Activated gamma-delta T cell treated with Interleukin-2 at 50 U/mL for 16 hours (primary cell): Measurements from ENCODE around the gene TEKT5.
"Not testable (repeated sequence)": the region's sequence is repeated elsewhere in the genome, so short reads cannot be mapped to it uniquely, and the experiment has no call there.

Experiments
- DNase-seq: peaks from one replicate; pipeline ENCODE4 v3.0.0-alpha.2; 2020

TEKT5 gene

DNA sequence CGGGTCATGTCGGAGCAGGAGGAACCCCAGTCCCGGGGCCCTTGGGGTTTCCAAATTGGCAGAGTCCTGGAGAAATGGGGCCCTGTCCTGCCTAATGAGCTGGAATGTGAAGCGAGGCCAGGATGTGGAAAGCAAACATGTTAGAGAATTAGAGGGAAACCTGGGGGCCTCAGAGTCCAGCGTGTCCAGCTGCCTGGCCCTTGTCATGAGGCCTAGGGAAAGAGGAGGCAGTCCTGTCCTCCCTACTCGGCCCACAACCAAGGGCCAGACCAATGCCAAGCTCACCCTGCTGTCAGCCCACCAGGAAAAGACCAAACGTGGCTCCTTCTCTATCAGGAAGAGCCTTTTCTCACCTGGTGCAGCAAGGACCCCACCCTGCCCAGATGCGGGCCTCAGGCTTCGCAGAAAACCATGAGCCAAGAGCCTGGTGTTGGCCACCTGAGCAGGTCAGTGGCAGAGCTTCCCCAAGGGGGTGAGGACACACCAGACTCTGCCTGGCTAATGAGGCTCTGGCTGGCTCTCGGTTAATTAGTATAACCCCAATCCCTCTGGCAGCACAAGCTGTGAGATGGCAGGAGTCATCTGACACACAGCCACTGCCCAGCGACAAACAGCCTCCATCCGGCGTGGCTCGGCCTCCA lies 10.1 kb downstream of the TEKT5 start:
- DNase-seq = no peak

DNA sequence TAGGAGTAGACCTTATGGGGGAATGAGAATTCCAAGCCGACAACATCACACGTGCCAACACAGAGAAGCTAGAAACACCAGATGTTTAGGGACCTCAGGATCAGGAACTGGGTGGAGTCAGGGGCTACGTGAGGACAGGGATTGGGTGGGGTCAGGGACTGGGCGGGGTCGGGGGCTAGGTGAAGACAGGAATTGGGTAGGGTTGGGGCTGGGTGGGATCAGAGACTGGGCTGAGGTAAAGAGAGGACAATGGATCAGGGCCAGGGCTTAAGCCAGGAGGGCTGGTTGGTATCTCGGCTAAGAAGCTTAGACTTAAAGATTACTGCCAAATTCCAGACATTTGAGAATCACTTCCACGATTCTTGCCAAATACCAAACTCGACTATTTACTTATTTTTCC lies 11.6 kb downstream of the TEKT5 start:
- DNase-seq = no peak

DNA sequence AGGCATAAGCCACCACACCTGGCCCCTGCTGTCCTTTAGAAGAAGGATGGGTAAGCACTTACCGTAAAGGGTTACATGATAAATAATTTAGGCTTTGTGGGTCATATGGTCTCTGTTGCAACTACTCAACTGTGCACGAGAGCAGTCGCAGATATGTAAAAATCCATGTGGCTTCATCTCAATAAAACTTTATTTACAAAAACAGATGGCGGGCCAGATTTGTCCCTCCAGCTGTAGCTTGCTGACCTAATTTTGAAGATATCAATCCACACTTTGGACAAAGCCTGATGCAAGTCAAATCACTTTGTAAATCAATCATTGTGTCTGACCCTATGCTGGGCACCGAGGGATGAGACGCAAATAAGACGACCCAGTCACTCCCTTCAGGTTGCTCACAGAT lies 12.1 kb downstream of the TEKT5 start:
- no peak for DNase-seq

DNA sequence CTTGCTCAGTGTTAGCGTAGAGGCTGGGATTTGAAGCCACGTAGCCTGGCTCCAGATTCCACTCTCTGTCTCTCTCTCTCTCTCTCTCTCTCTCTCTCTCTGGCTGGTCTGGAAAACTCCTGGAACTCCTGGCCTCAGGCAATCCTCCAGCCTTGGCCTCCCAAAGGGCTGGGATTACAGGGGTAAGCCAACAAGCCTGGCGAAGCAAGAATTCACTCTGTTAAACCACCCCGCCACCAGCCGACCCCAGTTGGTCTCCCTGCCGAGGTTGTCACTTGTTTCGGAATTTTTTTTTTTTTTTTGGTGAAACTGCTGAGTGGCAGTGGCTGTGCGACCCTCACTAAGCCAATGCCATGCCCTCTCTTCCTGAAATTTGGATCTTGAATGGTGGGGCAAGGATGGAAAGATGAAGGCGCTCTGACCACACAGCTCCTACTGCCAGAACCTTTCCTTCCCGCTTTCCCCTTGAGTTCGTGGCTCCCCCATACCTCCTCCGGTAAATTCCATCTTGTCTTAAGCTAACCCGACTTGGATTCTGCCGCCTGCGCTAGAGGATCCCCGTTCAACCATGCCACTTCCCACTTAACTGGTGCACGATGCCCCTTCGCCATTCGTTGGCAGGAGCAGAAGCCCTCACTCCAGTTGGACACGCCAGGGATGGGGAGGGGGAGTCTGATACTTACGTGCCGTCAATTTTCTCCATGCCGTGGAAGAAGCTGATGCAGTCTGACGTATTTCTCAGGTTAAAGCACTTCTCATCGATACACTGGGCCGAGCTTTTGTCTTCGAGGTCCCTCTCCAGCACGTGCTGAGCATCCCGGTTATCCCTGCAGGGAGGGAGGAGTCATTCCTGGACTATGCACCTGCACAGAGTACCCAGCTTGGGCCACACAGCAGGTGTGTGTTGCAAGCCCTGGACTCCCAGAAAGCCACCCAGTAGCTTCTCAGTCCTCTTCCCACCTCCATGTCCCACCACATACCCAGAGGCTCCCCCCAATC lies 13.1 kb downstream of the TEKT5 start:
- DNase-seq = no peak

DNA sequence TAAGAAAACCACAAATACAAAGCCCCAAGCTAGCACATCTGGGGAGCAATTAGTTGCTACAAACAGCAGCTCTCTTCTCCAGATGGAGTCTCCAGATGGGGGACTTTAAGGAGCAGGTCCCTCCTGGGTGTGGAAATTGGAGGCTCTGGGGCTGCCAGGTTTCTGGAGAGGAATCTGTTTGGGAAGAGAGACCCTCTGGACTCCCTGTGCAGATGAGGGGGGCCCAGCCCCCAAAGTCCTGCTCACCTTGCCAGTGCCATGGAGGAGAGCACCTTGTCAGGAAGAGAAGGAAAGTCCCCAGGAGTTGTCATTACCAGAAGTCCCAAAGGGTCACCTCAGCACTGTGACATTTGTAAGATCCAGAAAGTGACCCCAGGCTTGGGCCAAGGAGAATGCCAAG lies 14.8 kb downstream of the TEKT5 start:
- no peak for DNase-seq

DNA sequence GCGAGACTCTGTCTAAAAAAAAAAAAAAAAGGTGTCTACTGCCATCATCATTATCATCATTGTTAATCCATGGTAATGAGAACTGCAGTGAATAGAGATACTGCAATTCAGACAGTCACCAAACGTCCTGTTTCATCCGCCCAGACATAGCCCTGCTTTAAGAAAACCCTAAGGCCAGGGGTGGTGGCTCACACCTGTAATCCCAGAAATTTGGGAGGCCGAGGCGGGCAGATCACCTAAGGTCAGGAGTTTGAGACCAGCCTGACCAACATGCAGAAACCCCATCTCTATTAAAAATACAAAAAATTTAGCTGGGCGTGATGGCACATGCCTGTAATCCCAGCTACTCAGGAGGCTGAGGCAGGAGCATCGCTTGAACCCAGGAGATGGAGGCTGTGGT lies 15.3 kb downstream of the TEKT5 start:
- DNase-seq = not testable (repeated sequence)

DNA sequence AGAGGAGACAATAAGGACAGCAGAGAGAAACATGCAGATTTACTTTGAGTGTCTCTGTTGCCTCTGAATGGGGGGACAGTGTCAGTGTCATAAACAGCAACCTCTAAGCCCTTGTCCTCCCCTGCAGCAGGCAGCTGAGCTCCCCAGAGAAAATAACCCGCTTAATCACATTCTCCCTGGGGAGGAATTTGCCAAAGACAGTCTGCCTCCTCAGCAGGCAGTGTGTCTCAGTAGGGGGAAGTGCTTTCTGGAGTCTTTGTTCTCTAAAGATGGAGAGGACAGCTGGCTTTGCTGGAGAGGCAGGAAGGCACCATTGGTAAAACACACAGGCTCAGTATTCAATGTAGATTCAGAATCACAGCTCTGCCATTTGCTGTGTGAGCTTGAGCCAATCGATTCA lies 16.1 kb downstream of the TEKT5 start:
- DNase-seq = no peak

DNA sequence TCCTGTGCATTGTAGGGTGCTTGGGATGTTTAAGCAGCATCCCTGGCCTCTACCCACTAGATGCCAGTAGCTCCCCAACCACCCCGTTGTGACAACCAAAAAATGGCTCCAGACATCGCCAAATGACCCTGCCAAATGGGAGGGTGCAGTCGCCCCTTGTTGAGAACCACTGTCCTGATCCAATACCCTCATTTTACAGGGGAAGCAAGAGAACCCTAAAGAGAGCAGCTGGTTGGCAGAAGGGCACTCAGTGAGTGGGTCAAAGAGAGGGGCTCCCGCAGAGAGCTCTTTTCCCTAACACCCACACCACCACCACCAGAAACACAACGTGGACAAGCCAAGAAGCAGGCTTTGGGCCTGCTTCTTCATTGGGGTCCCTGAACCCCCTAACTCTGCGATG lies 18.4 kb downstream of the TEKT5 start:
- no peak for DNase-seq

DNA sequence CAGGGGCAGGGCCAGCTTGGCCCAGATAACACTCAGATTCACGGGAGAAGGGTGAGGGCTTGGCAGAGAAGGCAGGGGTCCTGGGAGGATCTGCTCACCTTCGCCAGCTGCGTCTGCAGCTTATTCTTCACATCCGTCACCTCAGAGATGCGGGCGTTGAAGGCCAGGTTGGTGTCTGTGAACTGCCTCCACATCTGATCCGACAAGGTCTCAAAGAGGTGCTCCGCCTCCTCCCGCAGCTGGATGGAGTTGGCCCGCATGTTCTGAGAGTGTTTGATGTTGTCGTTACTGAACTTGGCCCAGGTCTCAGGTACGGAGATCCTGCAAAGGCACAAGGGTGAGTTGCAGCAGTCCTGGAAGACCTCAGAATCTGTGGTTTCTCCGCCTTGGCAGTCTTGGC lies 18.9 kb downstream of the TEKT5 start:
- no peak for DNase-seq

DNA sequence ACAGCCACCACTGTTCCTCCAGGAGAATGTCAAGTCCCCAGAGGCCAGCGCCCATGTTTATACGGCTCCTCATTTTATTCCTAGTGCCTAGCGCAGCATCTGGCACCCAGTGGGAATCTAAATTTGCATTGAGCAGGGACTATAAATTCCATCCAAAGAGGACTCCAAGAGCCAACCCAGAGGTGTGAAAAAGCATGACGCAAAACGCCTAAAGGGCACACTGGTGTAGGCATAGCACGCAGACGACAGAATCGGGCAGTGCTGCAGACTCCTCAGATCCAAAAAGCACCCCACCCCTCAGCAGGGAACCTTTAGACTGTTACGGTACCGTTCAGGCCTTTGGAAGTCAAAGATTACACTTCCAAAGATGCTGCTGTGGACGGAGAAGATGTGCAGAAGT lies 19.5 kb downstream of the TEKT5 start:
- DNase-seq = no peak

DNA sequence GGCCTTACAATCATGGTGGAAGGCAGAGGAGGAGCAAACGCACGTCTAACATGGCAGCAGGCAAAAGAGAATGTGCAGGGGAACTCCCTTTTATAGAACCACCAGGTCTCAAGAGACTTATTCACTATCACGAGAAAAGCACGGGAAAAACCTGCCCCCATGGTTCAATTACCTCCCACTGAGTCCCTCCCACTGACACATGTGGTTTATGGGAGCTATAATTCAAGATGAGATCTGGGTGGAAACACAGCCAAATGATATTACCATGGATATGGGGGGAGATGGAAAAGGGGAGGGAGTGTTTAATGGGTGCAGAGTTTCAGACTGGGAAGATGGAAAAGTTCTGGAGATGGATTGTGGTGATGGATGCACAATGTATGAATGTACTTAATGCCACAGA lies 23.0 kb downstream of the TEKT5 start:
- DNase-seq = no peak

DNA sequence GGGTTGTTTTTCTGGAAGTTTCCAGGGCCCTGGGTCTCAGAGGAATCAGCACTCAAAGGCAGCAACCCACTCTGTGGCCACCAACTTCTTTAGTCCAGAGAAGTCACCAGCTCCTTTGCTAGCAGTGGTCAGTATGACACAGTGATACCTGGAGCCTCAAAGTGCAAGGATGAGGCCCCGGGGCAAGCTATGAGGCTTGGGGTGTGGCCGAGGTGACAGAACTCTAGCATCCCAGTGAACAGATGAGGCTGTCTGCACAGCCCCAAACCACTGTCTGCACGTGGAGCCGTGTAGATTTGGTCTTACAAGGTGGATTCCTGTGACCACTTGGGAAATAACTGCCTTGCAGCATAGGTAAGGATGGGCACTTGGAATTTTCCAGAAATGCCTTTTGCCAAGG lies 24.9 kb downstream of the TEKT5 start:
- DNase-seq = no peak

DNA sequence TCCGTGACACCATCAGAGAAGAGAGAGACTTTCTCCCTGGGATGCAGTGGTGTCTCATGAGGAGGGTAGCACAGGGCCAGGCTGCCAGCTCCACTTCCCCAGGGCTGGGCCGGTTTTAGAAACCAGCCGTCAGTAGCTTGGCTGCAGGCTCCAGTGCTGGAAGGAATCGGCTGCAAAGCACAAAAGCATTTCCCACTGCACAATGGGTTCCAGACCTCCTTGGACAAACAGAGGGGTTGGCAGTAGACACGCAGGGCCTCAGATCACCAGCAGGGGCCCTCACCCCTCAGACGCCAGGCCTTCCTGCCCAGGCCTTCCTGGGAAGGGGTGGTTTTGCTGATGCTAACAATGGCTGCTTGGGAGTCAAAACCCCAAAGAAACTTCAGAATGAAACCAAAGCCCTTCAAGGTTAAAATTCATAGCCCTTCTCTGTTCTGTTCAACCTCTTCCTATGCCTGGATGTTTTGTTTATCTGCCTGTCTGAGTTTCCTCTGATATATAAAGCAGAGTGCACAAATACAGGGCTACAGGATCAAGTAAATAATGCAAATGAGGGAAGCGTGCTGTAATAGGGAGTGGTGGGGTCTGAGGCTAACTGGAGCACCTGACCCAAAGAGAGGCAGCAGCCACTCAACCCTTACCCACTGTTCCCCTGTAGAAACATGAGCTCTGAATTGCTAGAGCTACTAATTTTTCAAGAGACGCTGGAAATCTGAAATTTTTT lies 26.2 kb downstream of the TEKT5 start:
- DNase-seq = no peak

DNA sequence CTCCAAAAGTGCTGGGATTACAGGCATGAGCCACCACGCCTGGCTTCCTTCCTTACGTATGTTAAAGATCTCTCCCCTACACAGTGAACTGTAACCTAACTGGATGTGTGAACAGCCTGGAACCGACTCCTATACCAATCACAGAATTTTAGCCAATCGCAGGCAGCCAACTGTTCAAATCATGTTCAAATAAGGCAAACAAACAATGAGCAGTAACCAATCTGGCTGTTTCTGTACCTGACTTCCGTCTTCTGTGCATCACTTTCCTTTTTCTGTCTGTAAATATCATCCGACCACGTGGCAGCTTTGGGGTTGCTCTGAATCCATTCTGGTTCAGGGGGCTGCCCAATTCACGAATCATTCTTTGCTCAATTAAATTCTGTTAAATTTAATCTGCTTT lies 27.5 kb downstream of the TEKT5 start:
- no peak for DNase-seq

DNA sequence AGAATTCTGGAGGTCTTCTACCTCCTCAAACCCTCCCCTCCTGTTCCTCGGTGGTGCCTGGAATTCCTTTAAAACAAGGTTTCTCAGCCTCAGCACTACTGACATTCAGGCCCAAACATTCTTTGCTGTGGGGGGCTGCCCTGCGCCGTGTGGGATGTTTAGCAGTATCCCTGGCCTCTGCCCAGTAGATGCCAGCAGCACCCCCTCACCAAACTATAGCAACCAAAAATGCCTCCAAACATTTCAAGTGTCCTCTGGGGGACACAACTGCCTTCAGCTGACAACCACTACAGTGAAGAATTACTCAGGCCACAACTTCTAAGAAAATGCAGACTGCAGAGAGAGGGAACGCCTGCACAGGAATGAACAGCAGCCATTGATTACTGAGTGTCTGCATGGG lies 28.4 kb downstream of the TEKT5 start:
- no peak for DNase-seq

DNA sequence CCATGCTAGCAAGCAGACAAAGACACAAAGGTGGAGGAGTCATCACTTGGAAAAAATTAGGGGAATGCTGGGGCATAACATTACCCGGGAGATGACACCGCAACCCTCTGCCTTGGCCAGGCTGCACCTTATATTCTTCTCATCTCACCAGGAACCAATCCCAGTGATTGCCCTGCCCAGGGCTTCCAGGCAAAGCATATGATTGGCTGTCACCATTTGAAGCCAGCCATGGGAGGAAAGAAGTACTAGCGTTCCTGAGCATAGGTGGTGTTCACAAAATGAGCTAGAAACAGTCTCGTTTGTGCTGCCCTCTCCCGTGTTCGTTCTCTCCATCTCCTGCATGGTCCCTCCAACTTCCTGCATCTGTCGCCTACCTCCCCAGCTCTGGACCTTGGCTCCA lies 29.6 kb downstream of the TEKT5 start:
- DNase-seq = no peak

DNA sequence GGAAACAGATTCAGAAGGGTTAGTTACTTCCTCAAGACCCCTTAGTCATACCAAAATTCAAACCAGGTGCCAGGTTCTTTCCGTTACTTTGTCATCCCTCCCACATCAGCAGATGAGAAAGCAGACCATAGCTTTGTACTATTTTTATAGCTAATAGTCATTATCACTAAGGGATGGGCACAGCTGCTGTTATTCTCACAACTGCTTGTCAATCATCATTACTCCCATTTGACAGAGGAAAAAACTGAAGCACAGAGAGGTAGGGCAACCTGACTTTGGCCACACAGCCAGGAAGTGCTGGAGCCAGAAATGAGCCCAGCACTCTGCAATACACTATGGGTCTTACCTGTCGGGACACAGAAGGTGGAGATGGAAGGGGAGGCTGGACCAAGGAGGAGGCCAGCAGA lies 30.0 kb downstream of the TEKT5 start:
- DNase-seq = no peak

DNA sequence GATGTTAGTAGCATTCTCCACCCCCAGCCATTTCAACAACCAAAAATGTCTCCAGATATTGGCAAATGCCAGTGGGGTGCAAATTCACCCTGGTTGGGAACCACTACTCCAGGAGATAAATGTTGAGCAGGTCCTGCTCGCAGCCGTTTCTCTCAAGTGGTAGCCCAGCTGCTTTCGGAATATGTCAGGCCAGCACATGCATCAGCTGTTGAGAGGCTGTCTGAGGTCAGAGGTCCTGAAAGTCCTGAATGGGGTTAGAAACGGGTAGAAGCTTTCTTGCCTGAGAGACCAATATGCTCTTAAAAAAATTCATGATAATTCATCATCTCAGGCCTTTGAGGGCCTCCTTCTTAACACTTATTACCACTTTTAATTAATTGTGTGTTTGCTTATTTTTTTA lies 31.0 kb downstream of the TEKT5 start:
- no peak for DNase-seq

DNA sequence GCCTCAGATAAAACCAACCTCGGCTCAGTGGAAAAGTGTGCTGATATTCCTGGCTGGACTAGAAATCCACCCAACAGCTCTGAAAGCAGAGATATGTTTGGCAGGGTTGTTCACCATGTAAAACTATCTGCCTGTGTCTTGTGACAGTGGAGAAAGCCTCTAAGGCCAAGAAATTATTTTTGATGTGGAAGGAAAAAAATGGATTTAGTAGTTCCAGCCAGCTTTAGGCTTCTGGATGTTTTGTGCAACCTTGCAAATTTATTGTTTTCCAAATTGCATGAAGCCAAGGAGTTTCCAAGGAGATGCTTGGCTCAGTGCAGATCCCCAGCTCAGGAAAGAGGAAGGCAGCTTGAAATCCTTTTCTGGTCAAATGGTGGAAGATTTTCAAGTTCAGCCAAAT lies 31.6 kb downstream of the TEKT5 start:
- no peak for DNase-seq

DNA sequence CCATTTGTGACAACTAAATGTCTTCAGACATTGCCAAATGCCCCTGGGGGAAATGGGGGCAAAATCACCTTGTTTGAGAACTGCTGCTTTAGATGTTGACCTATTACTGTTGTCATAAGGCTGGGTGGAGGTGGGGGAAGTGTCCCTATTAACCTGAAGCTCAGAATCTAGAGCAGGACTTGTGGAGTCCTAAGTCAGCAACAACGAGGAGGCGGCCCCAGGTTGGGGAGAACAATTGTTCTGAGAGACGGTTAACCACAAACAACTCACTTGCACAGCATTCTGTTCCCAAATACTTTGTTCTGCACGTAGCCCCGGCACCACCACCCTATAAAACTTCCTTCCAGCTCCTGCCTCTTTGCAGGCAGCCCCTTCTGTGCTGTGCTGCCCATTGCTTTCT lies 32.5 kb downstream of the TEKT5 start:
- DNase-seq = no peak

DNA sequence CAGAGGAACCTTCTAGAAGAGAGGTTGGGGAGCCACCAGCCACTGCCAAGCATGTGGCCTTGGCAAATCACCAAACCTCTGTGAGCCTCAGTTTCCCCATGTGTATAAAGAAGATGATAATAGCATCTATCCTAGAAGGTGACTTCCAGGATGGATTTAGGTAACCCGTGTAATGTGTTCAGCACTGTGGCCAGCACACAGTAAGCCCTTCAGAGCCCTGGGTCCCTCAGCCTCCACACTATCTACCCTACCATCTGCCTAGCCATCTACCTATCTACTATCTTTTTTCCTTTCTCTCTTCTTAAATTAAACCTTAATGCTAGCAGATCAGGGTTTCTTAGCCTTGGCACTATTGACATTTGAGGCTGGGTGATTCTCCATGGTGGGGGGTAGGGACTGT lies 33.0 kb downstream of the TEKT5 start:
- DNase-seq = no peak

DNA sequence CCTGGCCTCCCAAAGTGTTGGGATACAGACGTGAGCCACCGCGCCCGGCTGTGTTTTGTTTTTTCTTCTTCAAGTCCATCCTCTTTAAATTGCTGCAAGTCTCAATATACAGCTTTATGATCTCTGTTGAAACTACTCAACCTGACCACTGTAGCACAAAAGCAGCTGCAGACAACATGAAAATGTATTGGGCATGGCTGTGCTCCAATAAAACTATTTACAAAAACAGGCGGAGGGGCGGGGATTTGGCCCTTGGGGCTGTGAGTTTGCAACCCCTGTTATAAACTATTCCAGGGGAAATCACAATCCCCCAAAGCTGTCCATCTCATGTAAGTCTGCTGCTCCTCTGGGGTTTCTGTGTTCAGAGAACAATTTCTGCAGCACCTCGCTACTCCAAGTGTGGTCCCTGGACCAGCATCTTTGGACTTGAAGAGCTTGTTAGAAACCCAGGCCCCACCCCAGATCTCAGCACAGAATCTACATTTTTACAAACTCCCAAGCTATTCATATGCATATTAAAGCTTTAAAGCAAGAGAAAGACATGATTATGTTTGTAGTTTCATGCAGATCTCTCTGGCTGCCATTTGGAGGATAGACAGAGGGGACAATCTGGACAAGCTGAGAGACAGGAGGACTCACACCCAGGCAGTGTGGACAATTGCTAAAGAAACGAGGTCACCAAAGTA lies 33.6 kb downstream of the TEKT5 start:
- DNase-seq = no peak

DNA sequence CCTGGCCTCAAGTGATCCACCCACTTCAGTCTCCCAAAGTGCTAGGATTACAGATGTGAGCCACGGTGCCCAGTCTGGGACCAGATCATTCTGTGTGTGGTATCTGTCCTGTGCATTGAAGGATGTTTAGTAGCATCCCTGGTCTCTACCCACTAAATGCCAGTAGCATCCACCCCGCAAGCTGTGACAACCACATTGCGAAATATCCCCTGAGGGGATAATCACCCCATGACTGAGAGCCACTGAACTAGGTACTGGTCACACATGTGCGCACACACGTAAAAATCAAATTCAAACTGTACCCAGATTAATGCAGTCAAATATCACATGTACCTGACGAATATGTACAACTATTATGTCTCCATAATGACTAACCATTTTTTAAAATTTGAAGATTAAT lies 35.8 kb downstream of the TEKT5 start:
- DNase-seq = no peak
